Rectal smooth muscle tissue (tissue), 1 donor: Measurements from ENCODE around the gene KIF22.

ENCODE experiments used
- H3K27ac ChIP-seq: one replicate; pipeline ENCODE4 v1.7.0; 2013; ENCODE audit warnings: low read depth, low read length, inconsistent platforms
- H3K27me3 ChIP-seq: one replicate; pipeline ENCODE4 v1.7.0; 2013; ENCODE audit warnings: low read length; ENCODE audit not compliant: control insufficient read depth, insufficient read depth
- H3K36me3 ChIP-seq: one replicate; pipeline ENCODE4 v1.7.0; 2013; ENCODE audit warnings: low read length; ENCODE audit not compliant: control insufficient read depth, insufficient read depth
- H3K4me1 ChIP-seq: one replicate; pipeline ENCODE4 v1.7.0; 2013; ENCODE audit warnings: low read length; ENCODE audit not compliant: control insufficient read depth, insufficient read depth
- H3K4me3 ChIP-seq: one replicate; pipeline ENCODE4 v1.7.0; 2013; ENCODE audit warnings: low read length
- H3K9ac ChIP-seq: one replicate; pipeline ENCODE4 v1.7.0; 2013; ENCODE audit warnings: low read length

The KIF22 gene

DNA sequence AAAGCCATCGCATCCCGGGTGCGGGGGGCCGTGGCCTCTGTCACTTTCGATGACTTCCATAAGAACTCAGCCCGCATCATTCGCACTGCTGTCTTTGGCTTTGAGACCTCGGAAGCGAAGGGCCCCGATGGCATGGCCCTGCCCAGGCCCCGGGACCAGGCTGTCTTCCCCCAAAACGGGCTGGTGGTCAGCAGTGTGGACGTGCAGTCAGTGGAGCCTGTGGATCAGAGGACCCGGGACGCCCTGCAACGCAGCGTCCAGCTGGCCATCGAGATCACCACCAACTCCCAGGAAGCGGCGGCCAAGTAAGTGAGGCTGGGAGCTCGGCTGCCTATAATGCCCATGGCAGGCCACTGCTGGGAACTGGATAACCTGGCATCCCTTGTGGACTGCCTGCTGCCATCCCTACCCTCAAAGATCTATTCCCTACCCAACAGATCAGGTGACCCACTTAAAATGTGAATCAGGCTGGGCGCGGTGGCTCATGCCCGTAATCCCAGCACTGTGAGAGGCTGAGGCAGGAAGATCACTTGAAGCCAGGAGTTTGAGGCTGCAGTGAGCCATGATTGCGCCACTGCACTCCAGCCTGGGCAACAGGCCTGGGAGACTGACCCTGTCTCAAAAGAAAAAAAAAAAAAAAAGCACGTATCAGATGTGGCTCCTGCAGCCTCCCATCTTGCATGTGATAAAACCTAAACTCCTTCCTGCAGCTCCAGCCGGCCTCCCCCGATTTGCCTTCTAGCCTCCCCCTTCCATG lies 54.2 kb downstream of the KIF22 start:
- Histone ChIP-seq H3K36me3 (peaks cover 50% of the 10 kb centered on the region), H3K27ac (peak overlapping the region; percentile 10), H3K4me3 (no peak overlapping the region), H3K27me3 (no peaks in the 10 kb centered on the region), H3K9ac (no peak overlapping the region), H3K4me1 (no peaks in the 10 kb centered on the region)

DNA sequence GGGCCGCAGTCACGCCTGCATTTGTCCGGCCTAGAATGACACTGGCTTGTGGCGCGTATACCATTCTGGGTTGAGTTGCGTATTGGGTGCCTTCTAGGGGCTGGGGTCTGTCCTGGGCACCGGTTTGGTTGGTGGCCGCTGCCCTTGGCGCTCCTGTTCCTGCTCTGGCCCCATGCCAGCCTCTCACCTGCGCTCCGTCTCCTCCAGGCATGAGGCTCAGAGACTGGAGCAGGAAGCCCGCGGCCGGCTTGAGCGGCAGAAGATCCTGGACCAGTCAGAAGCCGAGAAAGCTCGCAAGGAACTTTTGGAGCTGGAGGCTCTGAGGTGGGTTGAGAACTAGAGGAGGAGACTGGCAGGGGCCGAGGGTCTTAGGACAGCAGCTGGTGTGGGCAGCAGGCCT lies 55.1 kb downstream of the KIF22 start:
- Histone ChIP-seq H3K4me3 (no peak overlapping the region), H3K4me1 (no peaks in the 10 kb centered on the region), H3K9ac (no peak overlapping the region), H3K27me3 (no peaks in the 10 kb centered on the region), H3K36me3 (peaks cover 43% of the 10 kb centered on the region), H3K27ac (no peak overlapping the region)

DNA sequence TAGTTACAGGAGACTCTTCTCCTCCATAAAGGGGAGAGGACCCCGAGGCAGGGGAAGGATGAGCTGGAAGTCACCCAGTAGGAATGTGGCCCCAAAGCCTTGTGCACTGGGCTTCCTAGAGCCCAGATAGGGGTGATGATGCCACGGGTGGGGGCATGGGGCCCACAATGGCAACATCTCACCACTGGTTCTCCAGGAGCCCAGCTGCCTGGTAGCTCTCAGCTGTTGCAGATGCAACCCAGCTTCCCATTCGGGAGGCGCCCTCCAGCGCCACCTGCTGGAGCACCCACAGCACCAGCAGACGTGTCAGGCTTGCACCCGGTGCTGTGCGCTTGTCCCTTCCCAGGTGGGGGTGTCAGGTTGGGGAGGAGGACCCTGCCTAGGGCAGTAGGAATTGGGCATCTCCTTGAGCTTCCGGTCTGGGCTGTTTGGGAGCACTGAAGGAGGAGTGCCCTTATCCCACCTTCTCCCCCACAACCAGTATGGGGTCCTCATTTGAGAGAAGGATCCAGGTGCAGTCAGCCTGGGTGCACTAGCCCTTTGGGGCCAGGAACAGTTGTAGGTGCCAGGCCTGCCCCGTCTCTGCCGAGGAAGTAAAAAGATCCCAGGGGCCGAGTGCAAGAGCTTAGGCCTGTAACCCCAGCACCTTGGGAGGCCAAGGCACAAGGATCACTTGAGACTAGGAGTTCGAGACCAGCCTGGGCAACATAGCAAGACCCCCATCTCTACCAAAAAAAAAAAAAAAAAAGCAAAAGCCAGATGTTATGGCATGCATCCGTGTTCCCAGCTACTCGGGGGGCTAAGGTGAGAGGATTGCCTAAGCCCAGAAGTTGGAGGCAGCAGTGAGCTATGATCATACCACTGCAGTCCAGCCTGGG lies 58.1 kb downstream of the KIF22 start:
- no peak overlapping the region for H3K4me3 ChIP-seq
- H3K36me3 ChIP-seq: peaks cover 33% of the 10 kb centered on the region
- H3K27me3 ChIP-seq: no peaks in the 10 kb centered on the region
- no peaks in the 10 kb centered on the region for H3K4me1 ChIP-seq
- no peak overlapping the region for H3K9ac ChIP-seq
- H3K27ac ChIP-seq: peak overlapping the region; percentile 14

DNA sequence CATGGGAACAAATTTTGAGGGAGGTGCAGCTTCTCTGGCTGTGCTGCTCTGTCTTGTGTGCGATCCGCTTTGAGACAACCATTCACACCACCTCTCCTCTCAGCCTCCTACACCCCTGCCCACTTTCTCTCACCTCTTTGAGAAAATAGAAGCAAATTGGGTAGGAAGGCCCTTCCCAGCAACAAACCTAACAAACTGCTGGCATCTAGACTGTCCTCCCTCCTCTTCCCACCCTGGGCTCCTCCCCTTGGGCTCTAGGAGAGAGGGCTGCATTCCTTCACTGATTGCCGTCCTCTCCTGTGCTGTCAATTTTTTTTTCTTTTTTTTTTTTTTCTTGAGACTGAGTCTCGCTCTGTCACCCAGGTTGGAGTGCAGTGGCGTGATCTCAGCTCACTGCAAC lies 59.0 kb downstream of the KIF22 start:
- no peaks in the 10 kb centered on the region for H3K4me1 ChIP-seq
- no peaks in the 10 kb centered on the region for H3K27me3 ChIP-seq
- no peak overlapping the region for H3K9ac ChIP-seq
- H3K4me3 ChIP-seq: no peak overlapping the region
- peaks cover 29% of the 10 kb centered on the region for H3K36me3 ChIP-seq
- no peak overlapping the region for H3K27ac ChIP-seq

DNA sequence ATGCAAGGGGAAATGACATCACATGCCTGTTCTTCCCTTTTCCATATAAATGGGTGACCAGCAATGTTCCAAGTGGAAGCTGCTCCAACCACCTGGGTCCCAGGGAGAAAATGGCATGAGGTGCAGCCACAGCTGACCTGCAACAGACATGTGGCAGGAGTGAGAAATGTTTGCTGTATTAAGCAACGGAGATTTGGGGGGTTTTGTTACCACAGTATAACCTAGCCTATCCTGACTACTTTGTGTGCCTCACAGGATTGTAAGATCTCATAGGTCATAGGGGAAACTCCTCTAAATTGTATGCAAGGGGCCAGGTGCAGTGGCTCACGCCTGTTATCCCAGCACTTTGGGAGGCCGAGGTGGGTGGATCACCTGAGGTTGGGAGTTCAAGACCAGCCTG lies 60.4 kb downstream of the KIF22 start:
- H3K36me3 ChIP-seq: peaks cover 15% of the 10 kb centered on the region
- no peaks in the 10 kb centered on the region for H3K27me3 ChIP-seq
- no peak overlapping the region for H3K4me3 ChIP-seq
- no peaks in the 10 kb centered on the region for H3K4me1 ChIP-seq
- no peak overlapping the region for H3K9ac ChIP-seq
- no peak overlapping the region for H3K27ac ChIP-seq

DNA sequence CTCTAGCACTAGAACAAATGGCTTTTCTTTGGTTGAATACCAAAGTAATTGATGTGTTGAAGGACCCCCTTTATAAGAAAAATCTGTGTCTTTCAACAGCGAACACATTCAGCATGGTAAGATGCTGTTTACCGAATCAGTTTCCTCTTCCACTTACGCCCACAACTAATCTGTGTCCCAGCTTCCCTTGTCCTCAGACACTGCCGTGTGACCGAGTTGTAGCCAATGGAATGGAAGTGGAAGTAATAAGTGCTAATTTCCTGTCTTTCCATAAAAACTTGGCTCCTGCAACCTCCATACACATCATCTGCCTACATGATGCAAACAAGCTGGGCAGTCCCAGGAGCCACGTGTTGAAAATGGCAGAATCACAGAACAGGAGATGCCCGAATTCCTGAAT lies 62.1 kb downstream of the KIF22 start:
- no peak overlapping the region for H3K4me3 ChIP-seq
- no peak overlapping the region for H3K9ac ChIP-seq
- no peak overlapping the region for H3K27ac ChIP-seq
- H3K27me3 ChIP-seq: no peaks in the 10 kb centered on the region
- H3K4me1 ChIP-seq: no peaks in the 10 kb centered on the region
- peaks cover 3% of the 10 kb centered on the region for H3K36me3 ChIP-seq

DNA sequence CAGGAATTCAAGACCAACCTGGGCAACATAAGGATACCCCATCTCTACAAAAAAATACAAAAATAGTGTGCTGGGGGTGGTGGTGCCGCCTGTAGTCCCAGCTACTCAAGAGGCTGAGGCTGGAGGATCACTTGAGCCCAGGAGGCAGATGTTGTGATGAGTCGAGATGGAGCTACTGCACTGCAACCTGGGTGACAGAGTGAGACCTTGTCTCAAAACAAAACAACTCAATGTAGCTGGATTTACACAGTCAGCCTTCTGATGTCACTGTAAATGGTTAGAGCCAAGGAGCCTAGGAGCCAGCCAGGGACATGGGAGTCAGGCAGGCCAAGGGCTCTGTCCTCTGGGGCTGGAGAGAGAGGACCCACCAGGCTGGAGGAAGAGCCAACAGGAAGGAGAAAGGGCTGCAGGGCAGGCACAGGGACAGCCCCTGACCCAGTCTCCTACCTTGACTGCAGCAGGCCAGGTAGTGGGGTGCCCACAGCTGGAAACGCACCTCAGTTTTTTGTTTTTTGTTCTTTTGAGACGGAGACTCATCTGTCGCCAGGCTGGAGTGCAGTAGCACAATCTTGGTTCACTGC lies 64.1 kb downstream of the KIF22 start:
- no peak overlapping the region for H3K9ac ChIP-seq
- peaks cover 11% of the 10 kb centered on the region for H3K36me3 ChIP-seq
- H3K27me3 ChIP-seq: no peaks in the 10 kb centered on the region
- no peaks in the 10 kb centered on the region for H3K4me1 ChIP-seq
- no peak overlapping the region for H3K27ac ChIP-seq
- H3K4me3 ChIP-seq: no peak overlapping the region
